Middle frontal gyrus (tissue), 1 donor: ENCODE results near the gene CTDSPL.
"Not testable (repeated sequence)": the region's sequence is repeated elsewhere in the genome, so short reads cannot be mapped to it uniquely, and the experiment has no call there.

ENCODE experiments used
- DNase-seq: peaks from one replicate; pipeline ENCODE4 v3.0.0-alpha.2; 2015; ENCODE audit warnings: low spot score; ENCODE audit errors: extremely low spot score

CTDSPL gene, protein sequence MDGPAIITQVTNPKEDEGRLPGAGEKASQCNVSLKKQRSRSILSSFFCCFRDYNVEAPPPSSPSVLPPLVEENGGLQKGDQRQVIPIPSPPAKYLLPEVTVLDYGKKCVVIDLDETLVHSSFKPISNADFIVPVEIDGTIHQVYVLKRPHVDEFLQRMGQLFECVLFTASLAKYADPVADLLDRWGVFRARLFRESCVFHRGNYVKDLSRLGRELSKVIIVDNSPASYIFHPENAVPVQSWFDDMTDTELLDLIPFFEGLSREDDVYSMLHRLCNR

DNA sequence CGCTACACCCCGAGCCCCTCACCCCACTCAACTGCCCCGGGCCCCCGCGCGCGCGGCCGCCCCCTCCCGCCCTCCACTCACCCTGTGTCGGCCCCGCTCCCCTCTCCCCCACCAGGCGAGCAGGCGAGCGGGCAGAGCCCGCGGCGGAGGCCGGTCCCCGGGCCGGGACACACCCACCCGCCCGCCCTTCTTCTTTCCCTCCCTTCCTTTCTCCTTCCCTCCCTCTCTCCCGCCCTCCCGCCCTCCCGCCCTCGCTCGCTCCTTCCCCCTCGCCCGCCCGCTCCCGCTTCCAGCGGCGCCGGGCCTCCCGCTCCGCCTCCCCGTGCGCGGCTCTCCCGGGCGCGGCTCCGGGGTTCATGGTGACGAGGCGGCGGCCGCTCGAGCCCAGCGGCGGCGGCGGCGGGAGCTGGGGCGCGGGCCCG, at the start of gene CTDSPL:
Gene CTDSPL (plus strand): TSS at position 261 of the 422 bp plus-strand sequence. CDS start 320 bp downstream, outside the sequence.
- DNase-seq, result no peak

DNA sequence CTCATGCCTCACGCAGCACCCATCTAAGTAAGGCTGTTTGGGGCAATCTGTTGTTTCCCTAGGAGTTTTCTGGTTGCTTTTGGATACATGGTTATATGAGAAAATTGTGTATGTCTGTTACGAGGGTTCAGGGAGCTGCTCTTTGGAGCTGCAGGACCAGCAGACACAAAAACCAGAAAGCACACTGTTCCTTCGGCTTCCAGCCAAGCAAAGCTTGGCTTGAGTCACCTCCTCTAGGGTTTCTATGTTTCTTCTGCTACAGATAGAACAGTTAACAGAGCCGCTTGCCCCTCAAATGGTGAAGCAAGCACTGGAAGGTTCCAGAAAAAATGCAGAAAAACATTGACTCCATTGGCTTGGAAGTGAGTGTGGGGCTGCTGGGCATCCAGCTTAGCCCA, 49.2 kb upstream of the CTDSPL start:
- DNase-seq, result no peak

DNA sequence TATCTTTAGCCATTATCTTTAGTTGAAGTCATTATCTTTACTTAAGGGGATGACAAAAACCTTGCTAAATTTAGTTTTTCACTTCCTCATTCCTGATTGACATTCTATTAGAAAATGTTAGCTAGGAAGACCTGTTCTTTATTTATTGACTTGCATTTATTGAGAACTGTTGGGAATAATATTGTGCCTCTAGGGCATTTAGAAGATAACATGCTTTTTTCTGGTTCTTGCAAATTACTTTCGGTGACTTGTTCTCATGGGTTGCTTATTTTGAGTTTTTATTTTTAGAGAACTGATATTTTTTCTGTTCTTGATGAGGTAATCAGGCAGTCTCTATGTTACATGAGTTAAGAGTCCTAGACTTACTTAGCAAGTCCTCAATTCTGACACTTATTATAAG, 48.3 kb upstream of the CTDSPL start:
- no peak for DNase-seq

DNA sequence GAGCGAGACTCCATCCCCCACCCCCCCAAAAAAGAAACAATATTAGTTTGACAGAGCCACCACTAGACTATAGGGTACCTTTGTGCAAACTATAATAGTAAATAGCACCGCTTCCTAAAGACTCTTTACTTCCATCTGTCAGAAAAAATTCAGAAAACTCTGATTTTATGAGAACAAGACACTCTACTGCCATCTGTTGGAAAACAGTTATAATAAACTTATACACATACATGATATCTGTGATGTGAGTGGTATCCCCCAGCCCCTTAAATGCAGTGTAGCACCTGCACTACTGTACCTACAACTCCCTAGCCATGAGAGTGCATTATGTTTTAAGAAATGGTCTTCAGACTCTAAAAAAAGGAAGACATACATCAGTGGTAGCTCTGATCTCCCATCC, 47.1 kb upstream of the CTDSPL start:
- peak; percentile 24 for DNase-seq

DNA sequence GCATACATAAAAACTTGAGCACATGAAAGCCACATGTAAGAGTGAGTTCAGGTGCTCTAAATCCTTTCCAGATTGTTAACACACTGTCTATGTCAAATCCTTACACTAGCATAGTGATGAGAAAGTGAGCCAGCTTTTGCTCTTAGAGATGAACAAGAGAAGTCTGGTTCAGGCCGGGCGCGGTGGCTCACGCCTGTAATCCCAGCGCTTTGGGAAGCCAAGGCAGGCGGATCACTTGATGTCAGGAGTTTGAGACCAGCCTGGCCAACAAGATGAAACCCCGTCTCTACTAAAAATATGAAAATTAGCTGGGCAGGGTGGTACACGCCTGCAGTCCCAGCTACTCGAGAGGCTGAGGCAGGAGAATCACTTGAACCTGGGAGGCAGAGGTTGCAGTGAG, 46.5 kb upstream of the CTDSPL start:
- not testable (repeated sequence) for DNase-seq

DNA sequence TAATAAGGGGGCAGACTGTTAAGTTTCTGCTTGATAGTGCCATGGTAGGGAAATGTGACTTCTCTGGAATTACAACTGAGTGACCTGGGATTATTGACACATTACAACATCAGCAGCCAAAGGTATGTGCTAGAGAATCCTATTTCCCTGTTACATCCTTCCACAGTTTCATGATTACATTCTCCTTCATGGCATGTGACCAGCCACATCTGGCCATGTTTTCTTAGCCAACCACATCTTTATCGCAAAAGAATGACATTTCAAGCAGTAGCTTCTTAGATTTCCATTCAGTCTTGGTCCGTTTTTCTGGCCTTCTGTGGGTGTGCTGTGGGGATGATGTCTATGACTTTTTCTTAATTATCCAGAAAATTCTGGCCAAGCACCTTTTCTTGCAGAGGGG, 45.4 kb upstream of the CTDSPL start:
- no peak for DNase-seq

DNA sequence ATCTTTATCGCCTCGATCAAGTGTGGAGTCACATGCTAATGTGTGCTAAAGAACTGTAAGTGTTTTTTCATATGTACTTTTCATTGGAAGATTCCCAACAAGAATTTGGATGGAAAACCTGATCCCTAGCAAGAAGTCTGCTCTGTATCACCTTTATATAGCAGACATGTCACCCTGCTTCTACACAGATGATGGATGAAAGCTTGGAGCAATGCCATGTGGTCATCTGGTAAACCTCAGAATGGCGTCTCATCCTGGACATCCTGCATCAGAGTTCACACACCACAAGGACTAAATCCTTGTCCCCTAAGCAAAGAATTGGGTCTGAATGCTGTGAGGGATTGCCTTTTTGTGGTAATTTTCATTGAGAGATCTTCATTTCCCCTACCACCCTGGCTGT, 42.1 kb upstream of the CTDSPL start:
- no peak for DNase-seq

DNA sequence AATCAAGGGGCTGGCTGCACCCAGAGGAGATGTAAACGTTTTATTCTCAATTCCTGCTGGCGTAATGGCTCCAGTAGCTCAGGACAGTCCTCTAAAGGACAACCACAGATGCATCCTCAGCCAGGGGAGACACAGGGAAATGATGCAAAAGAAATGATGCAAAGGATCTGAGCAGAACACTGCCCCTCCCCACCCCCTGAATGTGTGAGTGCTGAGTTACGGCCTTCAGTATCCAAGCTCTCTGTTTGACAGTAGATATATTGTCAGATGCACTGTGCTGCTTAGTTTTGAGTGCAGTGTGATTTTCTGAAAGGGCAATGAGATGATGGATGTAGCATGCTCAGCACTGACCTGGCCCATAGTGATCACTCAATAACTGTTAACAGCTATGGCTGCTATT, 41.4 kb upstream of the CTDSPL start:
- no peak for DNase-seq

DNA sequence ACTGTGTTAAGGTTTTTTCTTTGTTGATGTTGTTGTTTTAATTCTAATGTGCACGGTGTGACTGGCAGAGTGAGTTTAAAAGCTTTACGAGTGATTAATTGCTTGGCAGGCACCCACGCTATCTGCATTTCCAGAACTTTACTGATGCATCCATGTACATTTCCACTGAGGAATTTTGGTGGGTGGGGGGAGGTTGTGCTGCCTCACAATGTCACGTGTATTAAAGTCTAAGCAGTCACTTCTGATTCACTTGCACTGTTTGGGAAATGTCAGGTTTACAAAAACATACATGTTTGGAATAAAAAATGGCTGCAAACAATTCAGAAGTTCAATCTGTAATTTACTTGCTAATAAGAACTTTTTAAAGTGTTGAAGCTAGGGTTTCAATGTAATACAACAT, 38.5 kb upstream of the CTDSPL start:
- DNase-seq, result no peak

DNA sequence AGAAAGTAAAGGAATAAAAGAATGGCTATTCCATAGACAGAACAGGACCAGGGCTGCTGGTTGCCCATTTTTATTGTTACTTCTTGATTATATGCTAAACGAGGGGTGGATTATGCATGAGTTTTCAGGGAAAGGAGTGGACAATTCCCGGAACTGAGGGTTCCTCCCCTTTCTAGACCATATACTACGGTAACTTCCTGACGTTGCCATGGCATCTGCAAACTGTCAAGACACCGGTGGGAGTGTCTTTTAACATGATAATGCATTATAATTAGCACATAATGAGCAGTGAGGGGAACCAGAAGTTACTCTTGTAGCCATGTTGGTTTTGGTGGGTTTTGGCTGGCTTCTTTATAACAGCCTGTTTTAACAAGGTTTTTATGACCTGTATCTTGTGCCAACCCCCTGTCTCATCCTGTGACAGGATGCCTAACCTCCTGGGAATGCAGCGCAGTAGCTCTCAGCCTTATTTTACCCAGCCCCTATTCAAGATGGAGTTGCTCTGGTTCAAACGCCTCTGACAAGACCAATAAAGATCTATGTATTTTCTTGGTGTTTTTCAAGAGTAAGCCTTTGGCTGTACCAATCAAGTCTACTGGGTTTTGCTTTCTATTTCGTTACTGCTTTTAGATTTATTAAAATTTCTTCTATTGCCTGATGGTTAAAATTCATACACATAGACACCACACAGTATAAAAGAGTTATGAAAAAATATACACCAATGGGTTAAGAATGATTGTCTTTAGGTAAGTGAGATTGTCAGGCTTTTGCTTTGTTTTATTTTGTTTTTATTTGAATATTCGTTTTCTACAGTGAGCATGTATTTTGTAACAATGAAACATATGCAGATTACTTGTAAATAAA, 37.4 kb upstream of the CTDSPL start:
- DNase-seq, result no peak

DNA sequence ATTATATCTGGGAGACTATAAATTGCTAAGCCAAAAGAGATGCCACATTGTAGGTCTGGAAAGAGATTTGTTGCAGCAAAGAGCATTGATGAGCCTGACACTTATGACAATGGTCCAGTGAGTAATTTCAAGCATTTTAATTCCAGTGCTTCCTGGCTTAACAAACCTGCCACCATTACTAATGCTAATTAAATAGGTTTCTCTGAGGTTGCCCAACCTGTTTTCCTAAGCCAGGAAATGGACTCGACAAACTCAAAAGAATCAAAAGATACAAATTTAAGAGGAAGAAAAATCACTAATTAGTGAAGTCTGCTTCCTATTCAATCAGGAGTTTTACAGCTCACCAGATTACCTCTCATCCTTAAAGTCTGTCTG, 36.7 kb upstream of the CTDSPL start:
- DNase-seq, result no peak

DNA sequence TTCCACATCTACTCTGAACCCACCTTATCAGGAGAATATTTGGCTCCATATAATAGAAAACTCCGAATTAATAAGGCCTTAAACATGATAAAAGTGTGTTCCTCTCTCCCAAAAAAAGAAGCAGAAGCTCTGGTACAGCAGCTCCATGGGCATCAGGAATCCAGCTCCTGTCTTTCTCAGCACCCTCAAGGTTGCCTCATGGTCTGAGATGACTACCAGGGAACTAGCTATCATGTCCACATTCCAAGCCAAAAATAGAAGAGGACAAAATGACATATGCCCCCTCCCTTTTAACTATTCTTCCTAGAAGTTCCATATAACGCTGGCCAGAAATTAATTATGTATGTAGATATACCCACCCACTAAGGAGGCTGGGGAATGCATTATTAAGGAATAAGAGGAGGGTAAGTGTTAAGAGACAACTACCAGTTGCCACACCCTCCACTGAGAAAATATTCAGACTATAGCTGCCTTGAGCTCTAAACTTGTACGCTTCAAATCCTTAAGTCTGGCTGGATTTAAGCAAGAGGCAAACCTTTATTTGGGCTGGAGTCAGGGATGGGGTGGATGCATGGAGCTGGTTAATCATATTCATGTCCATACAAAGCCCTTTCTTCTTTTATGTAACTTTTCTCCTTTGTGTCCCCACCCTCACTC, 35.8 kb upstream of the CTDSPL start:
- DNase-seq, result no peak

DNA sequence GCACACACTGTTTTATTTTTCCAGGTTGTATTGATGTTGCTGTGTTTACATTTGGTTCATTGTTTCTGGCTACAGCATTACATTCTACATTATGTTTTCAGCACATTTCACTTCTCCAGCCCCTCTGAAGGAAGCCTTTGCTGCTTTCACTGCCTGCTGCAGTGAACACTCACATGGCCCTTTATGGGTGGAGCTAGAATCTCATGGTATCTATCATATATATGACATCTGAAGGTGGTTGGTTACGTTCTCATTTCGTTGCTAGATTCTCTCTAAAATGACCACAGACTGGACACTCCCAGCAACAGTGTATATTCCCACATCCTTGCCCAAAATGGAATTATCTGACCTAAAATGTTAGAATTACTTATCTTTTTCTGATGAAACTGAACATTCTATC, 35.2 kb upstream of the CTDSPL start:
- DNase-seq, result no peak

DNA sequence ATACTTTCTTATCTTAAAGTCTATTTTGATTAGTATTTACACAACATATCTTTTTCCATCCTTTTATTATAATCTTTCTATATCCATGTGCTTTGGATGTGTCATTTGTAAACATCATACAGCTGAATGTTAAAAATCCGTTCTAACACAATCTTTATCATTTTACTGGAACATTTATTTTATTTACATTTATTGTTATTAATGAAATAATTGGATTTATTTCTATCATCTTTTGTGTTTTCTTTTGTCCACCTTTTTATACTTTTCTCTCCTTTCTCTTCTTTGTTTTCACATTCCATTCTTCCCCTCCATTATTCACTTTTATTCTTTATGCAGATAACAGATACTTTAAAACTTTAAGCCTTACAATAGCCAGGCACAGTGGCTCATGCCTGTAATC, 34.7 kb upstream of the CTDSPL start:
- DNase-seq, result no peak

DNA sequence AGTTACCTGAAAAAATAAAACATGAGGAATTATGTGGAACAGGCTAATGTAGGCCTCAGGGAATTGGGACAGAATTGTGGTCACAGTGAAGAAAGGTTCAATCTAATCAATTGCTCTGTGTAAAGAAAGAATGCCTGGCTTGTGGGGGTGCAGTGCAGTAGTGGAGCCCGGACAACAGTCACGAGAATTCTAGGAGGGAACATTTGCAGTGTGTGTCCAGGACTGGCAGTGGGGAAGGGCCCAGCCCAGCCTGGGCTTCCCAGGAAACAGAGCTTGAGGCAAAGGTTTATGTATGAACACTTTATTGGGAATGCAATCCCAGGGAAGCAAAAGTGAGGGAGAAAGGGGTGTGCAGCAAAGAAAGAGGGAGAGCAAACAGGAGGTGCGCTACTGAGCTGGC, 29.2 kb upstream of the CTDSPL start:
- no peak for DNase-seq

DNA sequence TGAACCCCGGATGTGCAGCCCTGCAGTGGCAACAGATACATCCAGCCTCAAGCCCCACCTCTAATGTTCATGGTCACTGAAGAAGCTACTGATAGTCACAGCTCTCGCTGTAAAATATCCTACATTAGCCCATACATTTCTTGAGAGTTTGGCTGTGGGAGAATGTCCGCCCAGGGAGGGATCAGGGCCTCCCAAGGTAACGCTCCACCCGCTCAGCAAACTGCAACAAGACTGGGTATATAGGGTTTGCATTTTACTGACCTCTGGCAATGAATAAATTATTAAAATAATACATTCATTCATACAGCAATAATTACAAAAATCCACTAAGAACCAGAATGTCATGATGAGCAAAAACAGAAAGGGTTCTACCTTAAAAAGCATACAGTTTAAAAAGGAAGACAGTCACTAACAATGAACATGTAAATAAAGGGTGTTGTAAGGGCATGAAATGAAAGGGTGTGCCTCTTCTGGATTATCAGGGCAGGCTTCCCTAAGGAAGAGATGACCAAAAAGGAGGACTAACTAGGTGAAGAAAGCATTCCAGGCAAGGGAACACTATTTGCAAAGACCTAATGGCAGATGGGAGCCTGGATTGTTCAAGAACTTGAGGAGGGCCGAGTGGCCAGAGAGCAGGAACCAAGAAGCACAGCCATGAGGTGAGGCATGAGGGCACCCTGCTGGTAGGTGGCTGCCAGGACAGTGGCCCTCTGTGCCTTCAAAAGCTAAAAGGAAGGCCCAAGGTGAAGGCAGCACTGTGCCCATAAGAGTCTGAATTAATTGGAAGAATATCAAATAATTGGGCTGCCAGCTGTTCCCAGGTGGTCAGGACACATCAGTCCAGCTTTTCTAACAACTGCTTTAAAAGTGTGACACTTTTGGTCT, 28.1 kb upstream of the CTDSPL start:
- DNase-seq, result no peak

DNA sequence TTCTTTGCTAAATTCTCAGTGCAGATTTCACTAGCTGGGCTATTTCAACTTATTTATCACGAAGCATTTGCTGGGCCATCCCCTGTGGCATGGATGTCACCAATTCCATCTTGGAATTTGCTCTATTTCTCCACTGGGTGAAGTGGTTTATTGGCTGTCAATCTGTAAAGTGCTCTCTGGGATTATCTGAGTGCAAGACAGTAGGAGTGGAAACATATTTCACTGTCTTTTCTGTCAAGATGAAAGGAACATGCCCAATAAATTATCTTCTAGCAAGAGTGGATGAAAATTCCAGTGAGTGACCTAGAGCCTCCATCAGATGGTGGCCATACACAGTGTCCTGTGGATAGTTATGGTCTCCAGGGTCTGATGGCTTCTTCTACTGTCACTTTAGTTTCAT, 25.1 kb upstream of the CTDSPL start:
- DNase-seq, result no peak

DNA sequence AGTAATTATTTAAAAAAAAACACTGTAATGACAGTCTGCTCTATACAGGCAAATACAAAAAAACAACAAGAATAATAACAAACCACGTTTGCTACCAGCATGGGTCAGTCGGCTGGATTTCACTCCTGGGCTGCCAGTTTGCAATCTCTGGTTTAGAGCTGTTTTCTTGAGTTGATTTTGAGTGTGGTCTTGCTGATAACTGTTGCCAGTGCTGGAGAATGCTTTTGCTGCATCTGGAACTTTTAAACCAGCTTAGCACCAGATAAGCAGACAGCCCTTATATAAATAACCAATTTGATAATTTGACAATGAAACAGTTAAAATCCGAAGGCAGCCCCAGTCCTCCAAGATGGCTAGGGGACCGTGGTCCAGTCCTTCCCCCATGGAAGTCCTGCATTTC, 14.0 kb upstream of the CTDSPL start:
- DNase-seq, result no peak

DNA sequence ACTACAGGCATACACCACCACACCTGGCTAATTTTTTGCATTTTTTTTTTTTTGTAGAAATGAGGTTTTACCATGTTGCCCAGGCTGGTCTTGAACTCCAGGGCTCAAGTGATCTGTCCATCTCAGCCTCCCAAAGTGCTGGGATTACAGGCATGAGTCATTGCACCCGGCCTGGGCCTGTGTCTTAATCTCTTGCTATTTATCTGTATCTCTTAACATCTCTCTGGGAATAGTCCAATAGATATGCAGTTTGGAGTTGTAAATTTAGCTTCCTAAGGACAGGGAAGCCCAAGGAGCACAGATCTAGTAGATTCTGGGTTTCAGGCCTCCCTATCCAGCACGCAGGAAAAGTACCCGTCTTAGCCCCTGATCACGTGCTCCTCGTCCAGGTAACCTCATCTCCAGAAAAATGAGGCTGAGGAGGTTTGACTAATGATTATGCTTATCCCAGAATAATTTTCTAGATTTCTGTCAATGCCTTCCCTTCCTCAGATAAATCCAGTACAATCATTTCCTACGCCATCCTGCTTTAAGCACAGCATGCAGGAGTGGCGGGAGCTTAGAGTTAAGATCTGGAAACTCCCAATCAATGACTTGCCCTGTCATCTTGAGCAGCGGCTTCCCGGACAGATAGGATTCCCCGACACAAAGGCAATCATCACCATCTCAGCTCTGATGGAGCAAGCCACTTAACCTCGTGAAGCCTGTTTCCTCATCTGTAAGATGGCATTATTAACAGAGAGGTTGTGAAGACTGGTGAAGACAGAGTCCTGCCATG, 12.3 kb upstream of the CTDSPL start:
- DNase-seq, result no peak

DNA sequence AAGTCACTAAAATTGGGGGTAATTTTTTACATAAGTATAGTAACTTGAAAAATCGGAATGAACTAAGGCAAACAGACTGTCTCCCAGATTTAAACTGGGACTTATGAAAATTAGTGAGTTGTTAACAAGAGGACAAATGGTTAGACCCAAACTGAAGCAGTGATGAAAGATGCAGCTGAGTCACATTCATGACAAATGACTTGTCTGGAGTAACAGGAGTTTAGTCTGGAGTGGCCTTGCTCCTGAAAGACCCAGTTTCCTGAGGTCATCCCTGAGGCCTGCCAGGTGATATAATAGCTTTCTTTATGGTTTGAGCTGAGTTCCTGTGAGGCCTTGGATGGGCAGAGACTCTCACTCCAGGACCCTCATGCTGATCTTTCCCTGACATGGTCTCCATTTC, 9.6 kb upstream of the CTDSPL start:
- no peak for DNase-seq

DNA sequence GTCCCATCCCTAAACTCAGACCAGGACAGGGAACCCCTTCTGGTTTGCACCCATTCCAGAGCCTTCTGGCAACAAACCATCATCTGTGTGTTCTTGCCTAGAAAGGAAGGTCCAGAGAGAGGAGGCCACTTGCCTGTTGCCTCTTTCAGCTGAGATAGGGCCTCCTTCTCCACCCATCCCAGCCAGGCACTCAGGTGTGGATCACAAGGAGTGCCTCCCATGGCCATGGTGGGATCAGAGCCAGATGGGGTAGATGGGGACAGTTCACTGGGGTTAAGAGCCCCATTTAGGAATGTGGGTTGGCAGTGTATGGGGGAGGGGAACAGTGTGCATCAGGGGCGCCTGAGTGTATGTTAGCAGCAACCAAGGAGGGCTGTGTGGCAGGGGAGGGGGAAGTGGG, 8.9 kb upstream of the CTDSPL start:
- no peak for DNase-seq
